ENCODE data around the gene MPI.
A peak's percentile ranks its signal among the peaks of the same experiment; 100 is the strongest.
"Not testable (repeated sequence)": the region's sequence is repeated elsewhere in the genome, so short reads cannot be mapped to it uniquely, and the experiment has no call there.

Gene MPI

GRCh38 chr15:74885461-74885860, 4.4 kb upstream of the MPI start:
- no peak for TF ChIP-seq CTCF (IDR thresholded peaks at IDR 0.05; ENCODE audit: insufficient read depth, low read length, missing control alignments)
- POLR2A ChIA-PET: interaction anchor here (0.9 kb wide), 1 partner anchor 16 kb away, joined by 3 read pairs; no protein-coding TSS in a partner anchor
- no peak overlapping the region for H3K4me3 ChIP-seq (ENCODE audit: low read depth, low read length)
- CTCF ChIA-PET: interaction anchor here (1.2 to 6.1 kb wide), 2 partner anchors 17 to 44 kb away, joined by 4 to 29 read pairs; no protein-coding TSS in a partner anchor
- no peak for DNase-seq (ENCODE audit: low read depth, low spot score)

- DNase-seq (ENCODE audit: low read depth, low spot score); POLR2A ChIA-PET; H3K4me3 ChIP-seq (ENCODE audit: low read depth, low read length): not testable (repeated sequence)
- CTCF ChIA-PET: interaction anchor here (9.3 kb wide), 1 partner anchor 15 kb away, joined by 134 read pairs; the partner anchor contains the start of gene FAM219B
These were observed 2.2 kb upstream of the MPI start for GRCh38 chr15:74887537-74888193.

GRCh38 chr15:74888716-74889115, 1.1 kb upstream of the MPI start:
- POLR2A ChIA-PET: interaction anchor here (0.8 kb wide), 1 partner anchor 9 kb away, joined by 3 read pairs; no protein-coding TSS in a partner anchor
- DNase-seq (ENCODE audit: low read depth, low spot score): no peak
- H3K4me3 ChIP-seq (ENCODE audit: low read depth, low read length): no peak overlapping the region
- no peak for TF ChIP-seq CTCF (IDR thresholded peaks at IDR 0.05; ENCODE audit: insufficient read depth, low read length, missing control alignments)
- CTCF ChIA-PET: interaction anchor here (0.9 to 9.3 kb wide), 3 partner anchors 14 to 120 kb away, joined by 3 to 134 read pairs (median 3); partner anchors contain the start of gene FAM219B

- POLR2A ChIA-PET: interaction anchor here (0.7 to 1.1 kb wide), 5 partner anchors 9 to 106 kb away, joined by 3 to 10 read pairs (median 4); partner anchors contain the start of gene FAM219B
- no peak for DNase-seq (ENCODE audit: low read depth, low spot score)
- peak overlapping the region; percentile 100 for H3K4me3 ChIP-seq (ENCODE audit: low read depth, low read length)
- CTCF ChIA-PET: interaction anchor here (0.9 to 9.3 kb wide), 6 partner anchors 14 to 108 kb away, joined by 3 to 134 read pairs (median 3); partner anchors contain the start of gene FAM219B
- TF ChIP-seq CTCF (IDR thresholded peaks at IDR 0.05; ENCODE audit: insufficient read depth, low read length, missing control alignments): no peak
These were observed 406 bp upstream of the MPI start for GRCh38 chr15:74889390-74889882.

GRCh38 chr15:74890665-74890960, 771 bp downstream of the MPI start:
- no peak for TF ChIP-seq CTCF (IDR thresholded peaks at IDR 0.05; ENCODE audit: insufficient read depth, low read length, missing control alignments)
- ChIA-PET POLR2A (no interaction called here), CTCF (interaction anchor here (9.3 kb wide), 1 partner anchor 13 kb away, joined by 134 read pairs; the partner anchor contains the start of gene FAM219B)
- peak overlapping the region; percentile 100 for H3K4me3 ChIP-seq (ENCODE audit: low read depth, low read length)
- DNase-seq (ENCODE audit: low read depth, low spot score): no peak

GRCh38 chr15:74891469-74891868, 1.6 kb downstream of the MPI start:
- POLR2A ChIA-PET: interaction anchor here (0.7 kb wide), 1 partner anchor 65 kb away, joined by 3 read pairs; the partner anchor contains the start of gene RPP25
- no peak for DNase-seq (ENCODE audit: low read depth, low spot score)
- TF ChIP-seq CTCF (IDR thresholded peaks at IDR 0.05; ENCODE audit: insufficient read depth, low read length, missing control alignments): no peak
- CTCF ChIA-PET: interaction anchor here (1.0 to 9.3 kb wide), 2 partner anchors 12 to 122 kb away, joined by 3 to 134 read pairs; partner anchors contain the start of gene FAM219B
- H3K4me3 ChIP-seq (ENCODE audit: low read depth, low read length): no peak overlapping the region; the same call in 1 of the 2 replicates

Measured in AG04449 (cell line).